GM21367 (cell line): Measurements from ENCODE around the gene TXNDC16.

Source experiments
- ATAC-seq: cut with Tn5 transposase; IDR thresholded peaks from one replicate; pipeline ENCODE4 v1.9.1; 2021; ENCODE audit not compliant: unreplicated experiment

TXNDC16 gene

GRCh38 chr14:52395728-52396127, 156.6 kb downstream of the TXNDC16 start:
- ATAC-seq, result no peak

GRCh38 chr14:52391881-52392615, 160.3 kb downstream of the TXNDC16 start:
- ATAC-seq, result no peak
